K562 (cell line): ENCODE data around the gene PAQR6. TPM values are rescaled to one million over a fixed set of nuclear protein-coding genes. Genes with fewer than 3 reads are reported as not detected.

Experiments
- CCNT2 ChIP-seq: IDR thresholded peaks from 2 replicates; pipeline ENCODE4 v1.6.1; 2011; ENCODE audit warnings: borderline replicate concordance, low read depth, mild to moderate bottlenecking, moderate library complexity, mixed read lengths, low read length; ENCODE audit not compliant: insufficient read length; ENCODE audit errors: extremely low read depth
- ETV1 ChIP-seq: fragments of 450-650 bp; conservative IDR thresholded peaks from 2 replicates; pipeline ENCODE4 v1.6.1; 2016; ENCODE audit warnings: missing genetic modification characterization, control low read depth, low read depth, missing compliant biosample characterization
- LARP7 ChIP-seq: fragments of 450-650 bp; IDR thresholded peaks from 2 replicates; pipeline ENCODE4 v1.6.1; 2016
- PTRF ChIP-seq: fragments of 450-650 bp; IDR thresholded peaks from 2 replicates; pipeline ENCODE4 v1.6.1; 2016; ENCODE audit warnings: mild to moderate bottlenecking, missing genetic modification characterization, missing compliant biosample characterization
- TCF3 ChIP-seq: sonication (generic); formaldehyde crosslinking; IDR thresholded peaks from 2 replicates; pipeline ENCODE4 v1.4.0; 2020; ENCODE audit warnings: mild to moderate bottlenecking, missing genetic modification reagents
- polyA plus RNA-seq, 8 experiments: library from polyadenylated mRNA; depleted of rRNA in 4 of 8; stranded (reverse) in 5 of 8; unstranded in 3 of 8; fragments of >200 nt; fragmentation: Nextera tagmentation in 2 of 8; fragmentation: Illumina TruSeq in 1 of 8; extraction: Ambion mirVana in 2 of 8; extraction: Trizol in 1 of 8; gene quantifications; 2 replicates each; pipeline versions ENCODE4 v1.2.1 to v1.2.3, GENCODE V29; 2011 to 2014; ENCODE audit warnings: inconsistent platforms in 1 of 8, missing spikeins in 1 of 8
- total RNA-seq, 7 experiments: library from RNA; depleted of rRNA in 6 of 7; stranded (reverse); fragments of >200 nt in 6 of 7; fragmentation: Illumina TruSeq in 2 of 7; extraction: Trizol in 2 of 7; gene quantifications; 2 replicates each; pipeline versions ENCODE4 v1.2.1 to v1.2.3, GENCODE V29; 2011 to 2021; ENCODE audit warnings: low replicate concordance in 1 of 7
- TF ChIP-seq, protein P1 (sequence below), 2 experiments: fragments of 450-650 bp; IDR thresholded peaks; 2 replicates each; pipeline ENCODE4 v1.6.1; 2016; ENCODE audit warnings: mild to moderate bottlenecking in 2 of 2, borderline replicate concordance in 1 of 2, low read depth in 1 of 2, moderate library complexity in 1 of 2

PAQR6 gene
- total and polyA plus RNA-seq, 9 of the 15 experiments (the other 6 are each of a cell fraction or from before 2014, with no cell fraction given): 0.07 to 1.8 (median 0.62) TPM

GRCh38 chr1:156203331-156203730 is 44.5 kb downstream of the PAQR6 start (continued):
- TF ChIP-seq TCF3 (CRISPR knock-in tag) (no peak), LARP7 (no peak), PTRF (tag) (no peak), CCNT2 (no peak), ETV1 (tag) (no peak)
- TF ChIP-seq, protein P1, sequence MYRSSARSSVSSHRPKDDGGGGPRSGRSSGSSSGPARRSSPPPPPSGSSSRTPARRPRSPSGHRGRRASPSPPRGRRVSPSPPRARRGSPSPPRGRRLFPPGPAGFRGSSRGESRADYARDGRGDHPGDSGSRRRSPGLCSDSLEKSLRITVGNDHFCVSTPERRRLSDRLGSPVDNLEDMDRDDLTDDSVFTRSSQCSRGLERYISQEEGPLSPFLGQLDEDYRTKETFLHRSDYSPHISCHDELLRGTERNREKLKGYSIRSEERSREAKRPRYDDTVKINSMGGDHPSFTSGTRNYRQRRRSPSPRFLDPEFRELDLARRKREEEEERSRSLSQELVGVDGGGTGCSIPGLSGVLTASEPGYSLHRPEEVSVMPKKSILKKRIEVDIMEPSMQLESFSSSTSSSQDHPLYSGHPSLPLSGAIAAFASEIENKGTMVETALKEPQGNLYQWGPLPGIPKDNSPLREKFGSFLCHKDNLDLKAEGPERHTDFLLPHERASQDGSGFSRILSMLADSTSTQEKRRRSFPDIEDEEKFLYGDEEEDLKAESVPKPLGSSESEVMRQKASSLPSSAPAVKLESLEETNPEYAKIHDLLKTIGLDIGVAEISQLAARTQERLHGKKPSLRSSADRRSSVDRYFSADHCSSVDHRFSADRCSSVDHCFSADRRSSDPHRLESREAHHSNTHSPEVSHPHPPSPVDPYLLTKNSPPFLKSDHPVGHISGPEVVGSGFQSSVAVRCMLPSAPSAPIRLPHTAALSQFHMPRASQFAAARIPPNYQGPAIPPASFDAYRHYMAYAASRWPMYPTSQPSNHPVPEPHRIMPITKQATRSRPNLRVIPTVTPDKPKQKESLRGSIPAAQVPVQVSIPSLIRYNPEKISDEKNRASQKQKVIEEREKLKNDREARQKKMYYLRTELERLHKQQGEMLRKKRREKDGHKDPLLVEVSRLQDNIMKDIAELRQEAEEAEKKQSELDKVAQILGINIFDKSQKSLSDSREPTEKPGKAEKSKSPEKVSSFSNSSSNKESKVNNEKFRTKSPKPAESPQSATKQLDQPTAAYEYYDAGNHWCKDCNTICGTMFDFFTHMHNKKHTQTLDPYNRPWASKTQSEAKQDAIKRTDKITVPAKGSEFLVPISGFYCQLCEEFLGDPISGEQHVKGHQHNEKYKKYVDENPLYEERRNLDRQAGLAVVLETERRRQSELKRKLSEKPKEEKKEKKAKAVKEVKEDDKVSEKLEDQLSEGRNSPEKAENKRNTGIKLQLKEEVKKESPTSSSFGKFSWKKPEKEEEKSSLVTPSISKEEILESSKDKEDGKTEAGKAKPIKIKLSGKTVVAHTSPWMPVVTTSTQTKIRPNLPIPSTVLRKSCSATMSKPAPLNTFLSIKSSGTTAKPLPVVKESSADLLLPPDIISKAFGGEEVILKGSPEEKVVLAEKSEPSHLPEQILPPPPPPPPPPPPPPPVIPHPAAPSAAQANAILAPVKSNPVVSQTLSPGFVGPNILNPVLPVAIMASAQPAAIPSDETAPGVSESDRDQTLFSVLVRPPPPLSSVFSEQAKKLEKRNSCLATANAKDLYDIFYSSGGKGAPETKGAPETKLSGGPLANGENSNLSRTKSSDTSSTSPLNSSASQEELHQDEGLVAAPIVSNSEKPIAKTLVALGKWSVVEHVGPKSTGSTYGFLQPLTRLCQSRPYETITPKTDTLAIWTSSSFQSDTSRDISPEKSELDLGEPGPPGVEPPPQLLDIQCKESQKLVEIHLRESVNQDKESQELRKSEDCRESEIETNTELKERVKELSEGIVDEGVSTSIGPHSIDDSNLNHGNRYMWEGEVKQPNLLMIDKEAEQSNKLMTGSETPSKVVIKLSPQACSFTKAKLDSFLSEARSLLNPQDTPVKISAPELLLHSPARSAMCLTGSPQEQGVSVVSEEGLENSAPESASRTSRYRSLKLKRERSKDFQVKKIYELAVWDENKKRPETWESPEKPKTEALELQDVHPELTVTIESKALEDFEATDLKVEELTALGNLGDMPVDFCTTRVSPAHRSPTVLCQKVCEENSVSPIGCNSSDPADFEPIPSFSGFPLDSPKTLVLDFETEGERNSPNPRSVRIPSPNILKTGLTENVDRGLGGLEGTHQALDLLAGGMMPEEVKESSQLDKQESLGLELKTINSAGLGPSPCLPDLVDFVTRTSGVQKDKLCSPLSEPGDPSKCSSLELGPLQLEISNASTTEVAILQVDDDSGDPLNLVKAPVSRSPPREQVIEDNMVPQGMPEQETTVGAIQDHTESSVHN (IDR thresholded peaks at IDR 0.05; ENCODE audit: borderline replicate concordance in 1 of 2, low read depth in 1 of 2): no peak
